ENCODE results near the gene C20orf202.
"Not testable (repeated sequence)": the region's sequence is repeated elsewhere in the genome, so short reads cannot be mapped to it uniquely, and the experiment has no call there.

The C20orf202 gene

GRCh38 chr20:1250282-1250681 lies 47.0 kb downstream of the C20orf202 start:
- FAIRE-seq, result not testable (repeated sequence)

- no peak for FAIRE-seq
These were observed 49.2 kb downstream of the C20orf202 start for GRCh38 chr20:1252416-1252815.

GRCh38 chr20:1254254-1254653 lies 51.0 kb downstream of the C20orf202 start:
- FAIRE-seq, result no peak

GRCh38 chr20:1255675-1256074 lies 52.4 kb downstream of the C20orf202 start:
- no peak for FAIRE-seq
